Measurements from ENCODE around the gene EYS. TPM values are rescaled to one million over a fixed set of nuclear protein-coding genes. Genes with fewer than 3 reads are reported as not detected.

EYS gene
- total and polyA plus RNA-seq, 2 of the 13 experiments (the other 11 are each of a cell fraction or from before 2014, with no cell fraction given) = 0.04 to 0.07 TPM

- Histone ChIP-seq H3K27me3 (ENCODE audit: control insufficient read depth in 1 of 2, insufficient read depth in 2 of 2, low read length in 2 of 2) (no peaks in the 10 kb centered on the region), H4K20me1 (ENCODE audit: insufficient read depth, low read length) (no peaks in the 10 kb centered on the region), H3K4me3 (replicated peaks in 1 of 3; ENCODE audit: insufficient read depth in 1 of 3, low read depth in 2 of 3, low read length in 3 of 3) (no peak overlapping the region), H3K9me3 (ENCODE audit: low read length) (no peaks in the 10 kb centered on the region), H3K79me2 (ENCODE audit: insufficient read depth, low read length) (no peaks in the 10 kb centered on the region), H3K36me3 (replicated peaks in 1 of 2; ENCODE audit: control insufficient read depth in 1 of 2, insufficient read depth in 2 of 2, low read length in 2 of 2) (no peaks in the 10 kb centered on the region), H3K4me2 (ENCODE audit: low read depth, low read length) (no peak overlapping the region), H2AFZ (ENCODE audit: low read length) (no peak overlapping the region), H3K27ac (ENCODE audit: extremely low read length, insufficient read depth, low read length) (no peak overlapping the region), H3K9ac (ENCODE audit: insufficient read depth, low read depth, low read length) (no peak overlapping the region), H3K4me1 (ENCODE audit: insufficient read depth, low read length) (no peaks in the 10 kb centered on the region)
- ChIA-PET POLR2A (no interaction called here), CTCF (ENCODE audit: low intra/inter-chr PET ratio, low total read pairs) (no interaction called here)
- intact Hi-C loops (cut with micrococcal nuclease; ENCODE audit: unreplicated experiment) (no loop called here), in situ Hi-C loops (cut with HindIII; ENCODE audit: extremely low pct_ligation_motif_present, low pct_unique_long_range_greater_than_20kb) (no loop called here)
- TF ChIP-seq SYNCRIP (IDR thresholded peaks at IDR 0.05; ENCODE audit: insufficient read depth, low read depth, low read length) = no peak
- no peak for TF ChIP-seq ZSCAN25 (CRISPR knock-in tag; IDR thresholded peaks at IDR 0.05)
- no peak for TF ChIP-seq SMYD3 (CRISPR knock-in tag; IDR thresholded peaks at IDR 0.05)
- no peak for TF ChIP-seq ZNF335 (CRISPR knock-in tag; IDR thresholded peaks at IDR 0.05)
- no peak for TF ChIP-seq YY1 (IDR thresholded peaks at IDR 0.05; ENCODE audit: insufficient read depth, insufficient replicate concordance, low read depth, low read length)
- no peak for TF ChIP-seq ZNF318 (CRISPR knock-in tag; IDR thresholded peaks at IDR 0.05)
- TF ChIP-seq ZBTB46 (CRISPR knock-in tag; IDR thresholded peaks at IDR 0.05; ENCODE audit: borderline replicate concordance) = no peak
- TF ChIP-seq CBX5 (CRISPR knock-in tag; IDR thresholded peaks at IDR 0.05; ENCODE audit: borderline replicate concordance) = no peak
- TF ChIP-seq ZNF34 (CRISPR knock-in tag; IDR thresholded peaks at IDR 0.05; ENCODE audit: borderline replicate concordance) = no peak
- TF ChIP-seq CCDC6 (CRISPR knock-in tag; IDR thresholded peaks at IDR 0.05) = no peak
- no peak for TF ChIP-seq ATF3 (CRISPR knock-in tag; IDR thresholded peaks at IDR 0.05)
- TF ChIP-seq ZNF180 (CRISPR knock-in tag; IDR thresholded peaks at IDR 0.05; ENCODE audit: borderline replicate concordance, low read depth) = no peak
- no peak for TF ChIP-seq ZNF576 (CRISPR knock-in tag; IDR thresholded peaks at IDR 0.05)
- no peak for ATAC-seq
- no TSS peak for BruUV-seq (replicated peaks)
- no peak for DNase-seq (ENCODE audit: low spot score)
- FAIRE-seq = no peak
- WGBS (ENCODE audit: low lambda C conversion rate) = 0% methylated on average over 2 of the region's 2 CpGs
Measured at GRCh38 chr6:64664480-64664879, 1042.5 kb downstream of the EYS start.

Measured in HepG2 (cell line).